K562 (cell line): ENCODE results near the gene CEP128. TPM values are rescaled to one million over a fixed set of nuclear protein-coding genes. Genes with fewer than 3 reads are reported as not detected.

Source experiments
- ATF3 ChIP-seq, 2 experiments: fragments of 450-650 bp in 1 of 2; sonication (generic) in 1 of 2; formaldehyde crosslinking in 1 of 2; IDR thresholded peaks in 1 of 2; conservative IDR thresholded peaks in 1 of 2; 2 replicates each; pipeline versions ENCODE4 v1.6.1 to v1.8.1; 2016 to 2023; ENCODE audit warnings: mild to moderate bottlenecking in 2 of 2, moderate library complexity in 2 of 2, inconsistent platforms in 1 of 2, missing genetic modification reagents in 1 of 2
- MYC ChIP-seq, 2 experiments: fragments of 250-450 bp in 1 of 2; sonication (Bioruptor Pico) in 1 of 2; IDR thresholded peaks; 2 replicates each; pipeline versions ENCODE4 v1.5.1 to v1.6.1; 2012 to 2021; ENCODE audit warnings: low read depth in 2 of 2, borderline replicate concordance in 1 of 2, improper control_type of control experiment in 1 of 2, low read length in 1 of 2, mild to moderate bottlenecking in 1 of 2, moderate library complexity in 1 of 2
- PML ChIP-seq: IDR thresholded peaks from 2 replicates; pipeline ENCODE4 v1.6.1; 2012; ENCODE audit warnings: low read length, inconsistent platforms
- ZNF695 ChIP-seq: fragments of 450-650 bp; formaldehyde crosslinking; IDR thresholded peaks from 2 replicates; pipeline ENCODE4 v1.4.0; 2020; ENCODE audit warnings: mild to moderate bottlenecking, moderate library complexity
- polyA plus RNA-seq, 8 experiments: library from polyadenylated mRNA; depleted of rRNA in 4 of 8; stranded (reverse) in 5 of 8; unstranded in 3 of 8; fragments of >200 nt; fragmentation: Nextera tagmentation in 2 of 8; fragmentation: Illumina TruSeq in 1 of 8; extraction: Ambion mirVana in 2 of 8; extraction: Trizol in 1 of 8; gene quantifications; 2 replicates each; pipeline versions ENCODE4 v1.2.1 to v1.2.3, GENCODE V29; 2011 to 2014; ENCODE audit warnings: inconsistent platforms in 1 of 8, missing spikeins in 1 of 8
- total RNA-seq, 7 experiments: library from RNA; depleted of rRNA in 6 of 7; stranded (reverse); fragments of >200 nt in 6 of 7; fragmentation: Illumina TruSeq in 2 of 7; extraction: Trizol in 2 of 7; gene quantifications; 2 replicates each; pipeline versions ENCODE4 v1.2.1 to v1.2.3, GENCODE V29; 2011 to 2021; ENCODE audit warnings: low replicate concordance in 1 of 7
- TF ChIP-seq, protein P1 (sequence below): fragments of 450-650 bp; IDR thresholded peaks from 2 replicates; pipeline ENCODE4 v1.6.1; 2016; ENCODE audit warnings: low read depth

The CEP128 gene
- total and polyA plus RNA-seq, 9 of the 15 experiments (the other 6 are each of a cell fraction or from before 2014, with no cell fraction given): 2.3 to 9.2 (median 4.6) TPM

DNA sequence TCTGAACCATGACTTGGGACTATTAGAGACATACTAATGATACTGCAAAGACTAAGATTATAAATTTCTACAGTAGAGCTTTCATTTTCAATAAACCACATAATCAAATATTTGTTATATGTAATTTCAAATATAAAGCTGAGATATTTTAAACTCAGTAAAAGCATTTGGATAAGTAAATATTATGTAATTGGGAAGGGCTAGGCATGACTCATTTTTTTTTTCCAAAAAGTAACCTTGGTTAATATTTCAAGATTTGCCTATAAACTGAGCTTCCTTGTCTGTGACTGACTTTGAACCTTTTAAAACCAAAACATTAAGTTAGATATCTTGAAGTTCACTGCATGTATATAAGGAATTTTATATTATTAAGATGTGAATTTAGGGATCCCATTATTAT lies 332.5 kb downstream of the CEP128 start (continued):
- no peak for TF ChIP-seq ATF3 (IDR thresholded peaks at IDR 0.05)
- TF ChIP-seq ATF3 (CRISPR knock-in tag; conservative IDR thresholded peaks at IDR 0.05): no peak
- TF ChIP-seq, protein P1, sequence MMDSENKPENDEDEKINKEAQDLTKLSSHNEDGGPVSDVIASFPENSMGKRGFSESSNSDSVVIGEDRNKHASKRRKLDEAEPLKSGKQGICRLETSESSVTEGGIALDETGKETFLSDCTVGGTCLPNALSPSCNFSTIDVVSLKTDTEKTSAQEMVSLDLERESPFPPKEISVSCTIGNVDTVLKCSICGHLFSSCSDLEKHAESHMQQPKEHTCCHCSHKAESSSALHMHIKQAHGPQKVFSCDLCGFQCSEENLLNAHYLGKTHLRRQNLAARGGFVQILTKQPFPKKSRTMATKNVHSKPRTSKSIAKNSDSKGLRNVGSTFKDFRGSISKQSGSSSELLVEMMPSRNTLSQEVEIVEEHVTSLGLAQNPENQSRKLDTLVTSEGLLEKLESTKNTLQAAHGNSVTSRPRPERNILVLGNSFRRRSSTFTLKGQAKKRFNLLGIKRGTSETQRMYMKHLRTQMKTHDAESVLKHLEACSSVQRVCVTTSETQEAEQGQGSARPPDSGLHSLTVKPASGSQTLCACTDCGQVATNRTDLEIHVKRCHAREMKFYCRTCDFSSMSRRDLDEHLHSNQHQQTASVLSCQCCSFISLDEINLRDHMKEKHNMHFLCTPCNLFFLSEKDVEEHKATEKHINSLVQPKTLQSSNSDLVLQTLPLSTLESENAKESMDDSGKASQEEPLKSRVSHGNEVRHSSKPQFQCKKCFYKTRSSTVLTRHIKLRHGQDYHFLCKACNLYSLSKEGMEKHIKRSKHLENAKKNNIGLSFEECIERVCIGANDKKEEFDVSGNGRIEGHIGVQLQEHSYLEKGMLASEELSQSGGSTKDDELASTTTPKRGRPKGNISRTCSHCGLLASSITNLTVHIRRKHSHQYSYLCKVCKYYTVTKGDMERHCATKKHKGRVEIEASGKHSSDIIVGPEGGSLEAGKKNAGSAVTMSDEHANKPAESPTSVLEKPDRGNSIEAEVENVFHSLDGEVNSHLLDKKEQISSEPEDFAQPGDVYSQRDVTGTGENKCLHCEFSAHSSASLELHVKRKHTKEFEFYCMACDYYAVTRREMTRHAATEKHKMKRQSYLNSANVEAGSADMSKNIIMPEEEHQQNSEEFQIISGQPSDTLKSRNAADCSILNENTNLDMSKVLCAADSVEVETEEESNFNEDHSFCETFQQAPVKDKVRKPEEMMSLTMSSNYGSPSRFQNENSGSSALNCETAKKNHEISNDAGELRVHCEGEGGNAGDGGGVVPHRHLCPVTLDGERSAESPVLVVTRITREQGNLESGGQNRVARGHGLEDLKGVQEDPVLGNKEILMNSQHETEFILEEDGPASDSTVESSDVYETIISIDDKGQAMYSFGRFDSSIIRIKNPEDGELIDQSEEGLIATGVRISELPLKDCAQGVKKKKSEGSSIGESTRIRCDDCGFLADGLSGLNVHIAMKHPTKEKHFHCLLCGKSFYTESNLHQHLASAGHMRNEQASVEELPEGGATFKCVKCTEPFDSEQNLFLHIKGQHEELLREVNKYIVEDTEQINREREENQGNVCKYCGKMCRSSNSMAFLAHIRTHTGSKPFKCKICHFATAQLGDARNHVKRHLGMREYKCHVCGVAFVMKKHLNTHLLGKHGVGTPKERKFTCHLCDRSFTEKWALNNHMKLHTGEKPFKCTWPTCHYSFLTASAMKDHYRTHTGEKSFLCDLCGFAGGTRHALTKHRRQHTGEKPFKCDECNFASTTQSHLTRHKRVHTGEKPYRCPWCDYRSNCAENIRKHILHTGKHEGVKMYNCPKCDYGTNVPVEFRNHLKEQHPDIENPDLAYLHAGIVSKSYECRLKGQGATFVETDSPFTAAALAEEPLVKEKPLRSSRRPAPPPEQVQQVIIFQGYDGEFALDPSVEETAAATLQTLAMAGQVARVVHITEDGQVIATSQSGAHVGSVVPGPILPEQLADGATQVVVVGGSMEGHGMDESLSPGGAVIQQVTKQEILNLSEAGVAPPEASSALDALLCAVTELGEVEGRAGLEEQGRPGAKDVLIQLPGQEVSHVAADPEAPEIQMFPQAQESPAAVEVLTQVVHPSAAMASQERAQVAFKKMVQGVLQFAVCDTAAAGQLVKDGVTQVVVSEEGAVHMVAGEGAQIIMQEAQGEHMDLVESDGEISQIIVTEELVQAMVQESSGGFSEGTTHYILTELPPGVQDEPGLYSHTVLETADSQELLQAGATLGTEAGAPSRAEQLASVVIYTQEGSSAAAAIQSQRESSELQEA: no peak
- no peak for TF ChIP-seq PML
- no peak for TF ChIP-seq ZNF695
- no peak for TF ChIP-seq MYC (IDR thresholded peaks at IDR 0.05; ENCODE audit: low read depth, low read length)
- no peak for TF ChIP-seq MYC (CRISPR knock-in tag; IDR thresholded peaks at IDR 0.05; ENCODE audit: borderline replicate concordance, low read depth)
